Keratinocyte (primary cell): ENCODE measurements around the gene VASP. TPM values are rescaled to one million over a fixed set of nuclear protein-coding genes. Genes with fewer than 3 reads are reported as not detected.

Experiments used
- DNase-seq: peaks from one replicate; pipeline ENCODE4 v3.0.0-alpha.2; 2011; ENCODE audit warnings: low read depth, missing footprints, low spot score
- FAIRE-seq: peaks from 2 replicates; lab custom pipeline; 2011; peaks lifted over from hg19 to GRCh38; lab: Jason Lieb, UNC
- H2AFZ ChIP-seq: 2 replicates; pipeline ENCODE4 v1.6.0; 2012; ENCODE audit warnings: low read length, control low read depth, inconsistent platforms; ENCODE audit not compliant: control insufficient read depth
- H3K27ac ChIP-seq: 2 replicates; pipeline ENCODE4 v1.5.1; 2011; ENCODE audit warnings: low read length; ENCODE audit not compliant: control insufficient read depth, insufficient read depth
- H3K27me3 ChIP-seq: 3 replicates; pipeline ENCODE4 v1.6.0; 2011; ENCODE audit warnings: low read length; ENCODE audit not compliant: control insufficient read depth, insufficient read depth; ENCODE audit errors: extremely low read depth
- H3K36me3 ChIP-seq, 2 experiments: 2 replicates in 1 of 2; 3 replicates in 1 of 2; pipeline ENCODE4 v1.5.1; 2011; ENCODE audit warnings: low read length in 2 of 2, mild to moderate bottlenecking in 1 of 2; ENCODE audit not compliant: control insufficient read depth in 2 of 2, insufficient read depth in 2 of 2; ENCODE audit errors: extremely low read depth in 1 of 2
- H3K4me1 ChIP-seq: 3 replicates; pipeline ENCODE4 v1.5.1; 2011; ENCODE audit warnings: low read length; ENCODE audit not compliant: control insufficient read depth, insufficient read depth; ENCODE audit errors: extremely low read depth
- H3K4me2 ChIP-seq: 3 replicates; pipeline ENCODE4 v1.6.0; 2011; ENCODE audit warnings: low read depth, low read length; ENCODE audit not compliant: control insufficient read depth, insufficient read depth; ENCODE audit errors: extremely low read depth
- H3K4me3 ChIP-seq, 3 experiments: fragments of 200-600 bp in 1 of 3; sonication (generic) in 1 of 3; 2 replicates in 2 of 3; 3 replicates in 1 of 3; pipeline ENCODE4 v1.5.1; 2011 to 2016; ENCODE audit warnings: low read length in 3 of 3, mild to moderate bottlenecking in 3 of 3, control low read depth in 2 of 3, inconsistent platforms in 1 of 3, low read depth in 1 of 3, mixed read lengths in 1 of 3, mixed run types in 1 of 3, moderate library complexity in 1 of 3; ENCODE audit not compliant: control insufficient read depth in 2 of 3, insufficient read depth in 2 of 3; ENCODE audit errors: extremely low read depth in 1 of 3
- H3K79me2 ChIP-seq: 2 replicates; pipeline ENCODE4 v1.6.0; 2012; ENCODE audit warnings: low read length; ENCODE audit not compliant: control insufficient read depth, insufficient read depth
- H3K9ac ChIP-seq: 3 replicates; pipeline ENCODE4 v1.6.0; 2011; ENCODE audit warnings: low read length; ENCODE audit not compliant: control insufficient read depth, insufficient read depth; ENCODE audit errors: extremely low read depth
- H3K9me1 ChIP-seq: 3 replicates; pipeline ENCODE4 v1.6.0; 2011; ENCODE audit warnings: low read length; ENCODE audit not compliant: control insufficient read depth, insufficient read depth; ENCODE audit errors: extremely low read depth
- H3K9me3 ChIP-seq: 2 replicates; pipeline ENCODE4 v1.5.1; 2012; ENCODE audit warnings: low read depth, low read length; ENCODE audit not compliant: control insufficient read depth
- H4K20me1 ChIP-seq: 3 replicates; pipeline ENCODE4 v1.6.0; 2011; ENCODE audit warnings: low read length; ENCODE audit not compliant: control insufficient read depth, insufficient read depth; ENCODE audit errors: extremely low read depth
- CTCF ChIP-seq, 3 experiments: IDR thresholded peaks in 1 of 3; conservative IDR thresholded peaks in 1 of 3; optimal IDR thresholded peaks in 1 of 3; 2 replicates in 2 of 3; 3 replicates in 1 of 3; pipeline versions ENCODE3 to v1.5.1; 2011; ENCODE audit warnings: low read length in 3 of 3, mild to moderate bottlenecking in 3 of 3, moderate library complexity in 2 of 3, control low read depth in 1 of 3, inconsistent platforms in 1 of 3; ENCODE audit not compliant: insufficient read depth in 2 of 3; ENCODE audit errors: extremely low read depth in 1 of 3
- EZH2 ChIP-seq: IDR thresholded peaks from one replicate; pipeline ENCODE4 v1.6.1; 2012; ENCODE audit warnings: inconsistent platforms, mild to moderate bottlenecking, low read length, moderate library complexity
- dilution Hi-C: fragments of 300-500 bp; cut with MboI; formaldehyde crosslinking; loops from one replicate; pipeline ENCODE4 v1.7.0; 2020; ENCODE audit warnings: low sequenced_read_pairs; ENCODE audit not compliant: extremely low pct_ligation_motif_present
- polyA plus RNA-seq, 5 experiments: library from polyadenylated mRNA; depleted of rRNA in 3 of 5; stranded (reverse) in 3 of 5; stranded (forward) in 1 of 5; unstranded in 1 of 5; fragments of >200 nt; gene quantifications; 1 replicate in 1 of 5; 2 replicates in 3 of 5; 3 replicates in 1 of 5; pipeline versions ENCODE4 v1.2.1 to v1.2.3, GENCODE V29; 2011 to 2012; ENCODE audit warnings: missing spikeins in 2 of 5, low read depth in 1 of 5, low replicate concordance in 1 of 5

Gene VASP
- polyA plus RNA-seq, 1 donor (not counting 4 experiments of a cell fraction or from before 2014, with no cell fraction given) = 99.0 TPM

- H3K4me1 ChIP-seq = peaks cover 36% of the 10 kb centered on the region
- peaks cover 50% of the 10 kb centered on the region for H3K79me2 ChIP-seq
- no peak overlapping the region for H3K4me3 ChIP-seq
- H3K27ac ChIP-seq = no peak overlapping the region
- H3K9me1 ChIP-seq = peaks cover 6% of the 10 kb centered on the region
- no peak overlapping the region for H3K4me2 ChIP-seq
- no peak overlapping the region for H2AFZ ChIP-seq
- peaks cover 31% of the 10 kb centered on the region for H4K20me1 ChIP-seq
- no peaks in the 10 kb centered on the region for H3K27me3 ChIP-seq
- H3K9me3 ChIP-seq = no peaks in the 10 kb centered on the region
- H3K36me3 ChIP-seq = peaks cover 29 to 35% of the 10 kb centered on the region in 2 experiments
- DNase-seq (no peak), FAIRE-seq (no peak)
- no peak overlapping the region for H3K9ac ChIP-seq
- dilution Hi-C loops = no loop called here
- TF ChIP-seq EZH2 = no peak
- no peak for TF ChIP-seq CTCF (optimal IDR thresholded peaks at IDR 0.05 in 1 of 3, IDR thresholded peaks at IDR 0.05 in 1 of 3, conservative IDR thresholded peaks at IDR 0.05 in 1 of 3; ENCODE audit: extremely low read depth in 1 of 3, insufficient read depth in 2 of 3, low read length in 3 of 3)
Observed at GRCh38 chr19:45517238-45517637, 10.0 kb downstream of the VASP start.

GRCh38 chr19:45517641-45518468 is 10.6 kb downstream of the VASP start:
- Histone ChIP-seq H3K9me3 (no peaks in the 10 kb centered on the region), H3K4me3 (no peak overlapping the region), H3K4me1 (peaks cover 34% of the 10 kb centered on the region), H4K20me1 (peaks cover 29% of the 10 kb centered on the region), H3K36me3 (peaks cover 34 to 39% of the 10 kb centered on the region in 2 experiments), H2AFZ (no peak overlapping the region), H3K4me2 (no peak overlapping the region), H3K79me2 (peaks cover 44% of the 10 kb centered on the region), H3K9ac (no peak overlapping the region), H3K27me3 (no peaks in the 10 kb centered on the region), H3K9me1 (peaks cover 6% of the 10 kb centered on the region), H3K27ac (no peak overlapping the region)
- DNase-seq = no peak
- FAIRE-seq = no peak
- dilution Hi-C loops = no loop called here
- TF ChIP-seq CTCF (optimal IDR thresholded peaks at IDR 0.05 in 1 of 3, IDR thresholded peaks at IDR 0.05 in 1 of 3, conservative IDR thresholded peaks at IDR 0.05 in 1 of 3; ENCODE audit: extremely low read depth in 1 of 3, insufficient read depth in 2 of 3, low read length in 3 of 3) (no peak), EZH2 (no peak)
